ENCODE results near the gene AMZ1.

DNA sequence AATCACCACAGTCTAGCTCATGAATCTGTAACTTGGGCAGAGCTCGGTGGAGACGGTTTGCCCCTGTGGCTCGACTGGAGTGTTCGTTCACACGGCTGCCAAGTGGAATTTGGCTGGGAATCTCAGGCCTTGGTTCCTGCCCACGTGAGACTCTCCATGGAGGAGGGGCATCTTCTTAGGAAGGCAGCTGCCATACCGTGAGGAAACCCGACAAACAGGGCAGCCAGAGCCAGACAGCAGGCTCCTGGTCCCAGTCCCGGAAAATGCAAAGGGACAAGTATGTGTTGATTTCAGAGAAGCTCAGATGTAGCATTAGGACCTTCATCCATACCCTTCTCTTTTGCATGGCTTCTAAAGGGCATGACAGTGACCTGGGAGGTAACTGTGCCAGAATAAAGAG is 26.6 kb downstream of the AMZ1 start:
- TF ChIP-seq, protein P1, sequence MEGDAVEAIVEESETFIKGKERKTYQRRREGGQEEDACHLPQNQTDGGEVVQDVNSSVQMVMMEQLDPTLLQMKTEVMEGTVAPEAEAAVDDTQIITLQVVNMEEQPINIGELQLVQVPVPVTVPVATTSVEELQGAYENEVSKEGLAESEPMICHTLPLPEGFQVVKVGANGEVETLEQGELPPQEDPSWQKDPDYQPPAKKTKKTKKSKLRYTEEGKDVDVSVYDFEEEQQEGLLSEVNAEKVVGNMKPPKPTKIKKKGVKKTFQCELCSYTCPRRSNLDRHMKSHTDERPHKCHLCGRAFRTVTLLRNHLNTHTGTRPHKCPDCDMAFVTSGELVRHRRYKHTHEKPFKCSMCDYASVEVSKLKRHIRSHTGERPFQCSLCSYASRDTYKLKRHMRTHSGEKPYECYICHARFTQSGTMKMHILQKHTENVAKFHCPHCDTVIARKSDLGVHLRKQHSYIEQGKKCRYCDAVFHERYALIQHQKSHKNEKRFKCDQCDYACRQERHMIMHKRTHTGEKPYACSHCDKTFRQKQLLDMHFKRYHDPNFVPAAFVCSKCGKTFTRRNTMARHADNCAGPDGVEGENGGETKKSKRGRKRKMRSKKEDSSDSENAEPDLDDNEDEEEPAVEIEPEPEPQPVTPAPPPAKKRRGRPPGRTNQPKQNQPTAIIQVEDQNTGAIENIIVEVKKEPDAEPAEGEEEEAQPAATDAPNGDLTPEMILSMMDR (IDR thresholded peaks at IDR 0.05) = no peak
- TF ChIP-seq POLR2A (IDR thresholded peaks at IDR 0.05) = no peak
